ENCODE measurements around the gene RNF17.
"Not testable (repeated sequence)": the region's sequence is repeated elsewhere in the genome, so short reads cannot be mapped to it uniquely, and the experiment has no call there.

Gene RNF17

GRCh38 chr13:24742294-24742693, 21.7 kb upstream of the RNF17 start:
- no peak for DNase-seq (ENCODE audit: low read depth in 2 of 2)

- no peak for DNase-seq (ENCODE audit: low read depth in 2 of 2)
Measured at GRCh38 chr13:24742977-24743376, 21.0 kb upstream of the RNF17 start.

- DNase-seq (ENCODE audit: low read depth in 2 of 2): no peak
Measured at GRCh38 chr13:24744247-24744646, 19.7 kb upstream of the RNF17 start.

- no peak for DNase-seq (ENCODE audit: low read depth in 2 of 2)
Measured at GRCh38 chr13:24745516-24745860, 18.5 kb upstream of the RNF17 start.

GRCh38 chr13:24745861-24746617, 17.9 kb upstream of the RNF17 start:
- no peak for DNase-seq (ENCODE audit: low read depth in 2 of 2)

GRCh38 chr13:24746618-24747247, 17.2 kb upstream of the RNF17 start:
- DNase-seq (ENCODE audit: low read depth in 2 of 2): no peak

GRCh38 chr13:24747248-24748060, 16.5 kb upstream of the RNF17 start:
- no peak for DNase-seq (ENCODE audit: low read depth in 2 of 2)

- DNase-seq (ENCODE audit: low read depth in 2 of 2): no peak
Measured at GRCh38 chr13:24748061-24748400, 15.9 kb upstream of the RNF17 start.

- DNase-seq (ENCODE audit: low read depth in 2 of 2): no peak
Measured at GRCh38 chr13:24759197-24759596, 4.8 kb upstream of the RNF17 start.

GRCh38 chr13:24764276-24764630, 284 bp downstream of the RNF17 start:
- no peak for DNase-seq (ENCODE audit: low read depth in 2 of 2)

GRCh38 chr13:24777171-24777570, 13.2 kb downstream of the RNF17 start:
- DNase-seq (ENCODE audit: low read depth in 2 of 2): no peak

GRCh38 chr13:24784319-24784718, 20.4 kb downstream of the RNF17 start:
- no peak for DNase-seq (ENCODE audit: low read depth in 2 of 2)

GRCh38 chr13:24788538-24788937, 24.6 kb downstream of the RNF17 start:
- DNase-seq (ENCODE audit: low read depth in 2 of 2): no peak

GRCh38 chr13:24802074-24802473, 38.1 kb downstream of the RNF17 start:
- DNase-seq (ENCODE audit: low read depth in 2 of 2): no peak

GRCh38 chr13:24821207-24821606, 57.2 kb downstream of the RNF17 start:
- no peak for DNase-seq (ENCODE audit: low read depth in 2 of 2)

GRCh38 chr13:24822640-24823039, 58.7 kb downstream of the RNF17 start:
- no peak for DNase-seq (ENCODE audit: low read depth in 2 of 2)

GRCh38 chr13:24823122-24823710, 59.2 kb downstream of the RNF17 start:
- not testable (repeated sequence) for DNase-seq (ENCODE audit: low read depth in 2 of 2)

- no peak for DNase-seq (ENCODE audit: low read depth in 2 of 2)
Measured at GRCh38 chr13:24827799-24828198, 63.8 kb downstream of the RNF17 start.

GRCh38 chr13:24834902-24835510, 71.0 kb downstream of the RNF17 start:
- DNase-seq (ENCODE audit: low read depth in 2 of 2): no peak

GRCh38 chr13:24837528-24837927, 73.6 kb downstream of the RNF17 start:
- DNase-seq (ENCODE audit: low read depth in 2 of 2): not testable (repeated sequence)

GRCh38 chr13:24842549-24843274, 78.7 kb downstream of the RNF17 start:
- DNase-seq (ENCODE audit: low read depth in 2 of 2): no peak
